ENCODE data around the gene EFR3B. TPM values are rescaled to one million over a fixed set of nuclear protein-coding genes. Genes with fewer than 3 reads are reported as not detected.
"Not testable (repeated sequence)": the region's sequence is repeated elsewhere in the genome, so short reads cannot be mapped to it uniquely, and the experiment has no call there.

Gene EFR3B
- total and polyA plus RNA-seq, 2 of the 4 experiments (the other 2 are of a cell fraction) = 0.38 to 0.90 TPM

DNA sequence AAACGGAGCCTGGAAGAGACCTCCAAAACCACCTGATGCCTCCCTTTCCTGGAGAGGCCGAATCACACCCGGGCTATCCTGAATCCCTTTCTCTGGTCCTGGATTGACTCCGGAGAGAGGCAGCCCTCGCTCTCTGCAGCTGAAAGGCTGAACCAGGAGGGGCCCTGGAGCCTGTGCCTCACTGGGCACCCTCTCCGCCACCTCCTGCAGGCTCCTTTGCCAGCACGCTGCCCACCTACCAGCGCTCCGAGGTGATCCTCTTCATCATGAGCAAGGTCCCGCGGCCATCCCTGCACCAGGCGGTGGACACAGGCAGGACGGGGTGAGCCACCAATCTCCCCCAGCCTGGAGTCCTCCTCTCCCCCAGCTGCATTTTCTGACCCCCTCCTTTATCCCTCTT is 90.8 kb downstream of the EFR3B start:
- Histone ChIP-seq H2BK15ac (ENCODE audit: low read depth, low read length) (no peak overlapping the region), H2BK5ac (ENCODE audit: low read depth, low read length, poor library complexity, severe bottlenecking) (no peak overlapping the region), H3K4me1 (ENCODE audit: control insufficient read depth, insufficient read depth, low read length) (peaks cover 1% of the 10 kb centered on the region; the same call in 1 of the 2 replicates), H4K5ac (ENCODE audit: low read depth, low read length) (no peak overlapping the region), H2AK9ac (replicated peaks; ENCODE audit: low read depth, low read length, poor library complexity) (no peak overlapping the region), H4K91ac (ENCODE audit: insufficient read depth, low read depth, low read length) (no peak overlapping the region), H3K4me3 (ENCODE audit: insufficient read depth, low read depth, low read length) (no peak overlapping the region), H3K9me1 (ENCODE audit: insufficient read depth, low read length) (no peaks in the 10 kb centered on the region), H3K23ac (ENCODE audit: low read depth, low read length) (no peak overlapping the region), H3K14ac (replicated peaks; ENCODE audit: low read depth, low read length) (no peak overlapping the region), H3K18ac (ENCODE audit: low read depth, low read length) (no peak overlapping the region), H3K79me1 (ENCODE audit: low read depth in 1 of 2, low read length in 2 of 2) (no peaks in the 10 kb centered on the region), H3K9me3 (ENCODE audit: control insufficient read depth, insufficient read depth, low read length) (no peaks in the 10 kb centered on the region), H2BK120ac (ENCODE audit: low read depth, low read length) (no peak overlapping the region), H4K20me1 (ENCODE audit: insufficient read depth, low read length) (no peaks in the 10 kb centered on the region), H2AFZ (replicated peaks; ENCODE audit: low read length, poor library complexity) (no peak overlapping the region), H3K4ac (ENCODE audit: low read depth, low read length) (no peak overlapping the region), H3K56ac (ENCODE audit: extremely low read depth, insufficient read depth, low read length) (no peak overlapping the region), H3K36me3 (ENCODE audit: control insufficient read depth, insufficient read depth, low read length) (no peaks in the 10 kb centered on the region), H4K8ac (ENCODE audit: low read depth in 2 of 2, low read length in 2 of 2) (no peak overlapping the region), H3K27me3 (ENCODE audit: control insufficient read depth, insufficient read depth, low read length) (peaks cover 6% of the 10 kb centered on the region), H3K9ac (ENCODE audit: low read depth, low read length) (no peak overlapping the region), H2AK5ac (ENCODE audit: low read depth, low read length) (no peak overlapping the region), H2BK20ac (ENCODE audit: low read depth, low read length) (no peak overlapping the region), H3K27ac (ENCODE audit: insufficient read depth, low read length) (no peak overlapping the region), H3K4me2 (ENCODE audit: low read depth, low read length) (no peak overlapping the region)
- dilution Hi-C loops (cut with HindIII; ENCODE audit: low sequenced_read_pairs, unreplicated experiment) = no loop called here
- DNase-seq (no peak), ATAC-seq (ENCODE audit: low read depth) (no peak)
- in situ Hi-C loops (cut with MboI; ENCODE audit: low sequenced_read_pairs) = loop anchor here (5.0 to 25.0 kb wide), 3 partner anchors 150 to 720 kb away; no protein-coding TSS in a partner anchor
- intact Hi-C loops (cut with micrococcal nuclease) = no loop called here
- no TSS peak for BruUV-seq (replicated peaks)
- 100% methylated on average over 10 of the region's 13 CpGs; no CpG with 5 or more reads in 1 of the 2 experiments for WGBS, 2 experiments (ENCODE audit: extremely low coverage in 2 of 2, insufficient read length in 1 of 2)
- POLR2A ChIA-PET (ENCODE audit: unreplicated experiment) = no interaction called here
- TF ChIP-seq NFE2L2 (IDR thresholded peaks at IDR 0.05; ENCODE audit: low read depth, low read length) (no peak), CHD1 (IDR thresholded peaks at IDR 0.05; ENCODE audit: low read depth, low read length) (no peak), CEBPB (IDR thresholded peaks at IDR 0.05; ENCODE audit: low read depth, low read length) (no peak), SMC3 (IDR thresholded peaks at IDR 0.05; ENCODE audit: low read depth, low read length) (no peak), USF2 (IDR thresholded peaks at IDR 0.05; ENCODE audit: low read depth, low read length) (no peak), RFX5 (IDR thresholded peaks at IDR 0.05; ENCODE audit: low read depth, low read length) (no peak), MXI1 (IDR thresholded peaks at IDR 0.05; ENCODE audit: borderline replicate concordance, low read depth, low read length) (no peak), POLR2A (IDR thresholded peaks at IDR 0.05; ENCODE audit: low read depth, low read length) (no peak), MAZ (IDR thresholded peaks at IDR 0.05; ENCODE audit: borderline replicate concordance, low read depth, low read length) (no peak)
- CTCF ChIA-PET = interaction anchor here (0.9 kb wide), 1 partner anchor 157 kb away, joined by 3 read pairs; no protein-coding TSS in a partner anchor

- H3K9me1 ChIP-seq (ENCODE audit: insufficient read depth, low read length); H2BK5ac ChIP-seq (ENCODE audit: low read depth, low read length, poor library complexity, severe bottlenecking); BruUV-seq (replicated peaks); ATAC-seq (ENCODE audit: low read depth); H3K9ac ChIP-seq (ENCODE audit: low read depth, low read length); H2AK5ac ChIP-seq (ENCODE audit: low read depth, low read length); H4K20me1 ChIP-seq (ENCODE audit: insufficient read depth, low read length); intact Hi-C loops (cut with micrococcal nuclease); H4K8ac ChIP-seq (ENCODE audit: low read depth in 2 of 2, low read length in 2 of 2); H3K18ac ChIP-seq (ENCODE audit: low read depth, low read length); H3K9me3 ChIP-seq (ENCODE audit: control insufficient read depth, insufficient read depth, low read length); CTCF ChIA-PET; H3K56ac ChIP-seq (ENCODE audit: extremely low read depth, insufficient read depth, low read length); H2BK120ac ChIP-seq (ENCODE audit: low read depth, low read length); H3K4me2 ChIP-seq (ENCODE audit: low read depth, low read length); H3K4me3 ChIP-seq (ENCODE audit: insufficient read depth, low read depth, low read length); H4K5ac ChIP-seq (ENCODE audit: low read depth, low read length); H3K36me3 ChIP-seq (ENCODE audit: control insufficient read depth, insufficient read depth, low read length); H2AK9ac ChIP-seq (replicated peaks; ENCODE audit: low read depth, low read length, poor library complexity); dilution Hi-C loops (cut with HindIII; ENCODE audit: low sequenced_read_pairs, unreplicated experiment); H3K23ac ChIP-seq (ENCODE audit: low read depth, low read length); H4K91ac ChIP-seq (ENCODE audit: insufficient read depth, low read depth, low read length); H2BK15ac ChIP-seq (ENCODE audit: low read depth, low read length); H3K27me3 ChIP-seq (ENCODE audit: control insufficient read depth, insufficient read depth, low read length); H3K14ac ChIP-seq (replicated peaks; ENCODE audit: low read depth, low read length); DNase-seq; H2AFZ ChIP-seq (replicated peaks; ENCODE audit: low read length, poor library complexity); H3K79me1 ChIP-seq (ENCODE audit: low read depth in 1 of 2, low read length in 2 of 2); H2BK20ac ChIP-seq (ENCODE audit: low read depth, low read length); H3K4ac ChIP-seq (ENCODE audit: low read depth, low read length); H3K27ac ChIP-seq (ENCODE audit: insufficient read depth, low read length); POLR2A ChIA-PET (ENCODE audit: unreplicated experiment); H3K4me1 ChIP-seq (ENCODE audit: control insufficient read depth, insufficient read depth, low read length): not testable (repeated sequence)
- in situ Hi-C loops (cut with MboI; ENCODE audit: low sequenced_read_pairs) = loop anchor here (25.0 kb wide), 1 partner anchor 728 kb away; no protein-coding TSS in a partner anchor
- no CpG with 5 or more reads among the region's 4 CpGs for WGBS, 2 experiments (ENCODE audit: extremely low coverage in 2 of 2, insufficient read length in 1 of 2)
These were observed 98.7 kb downstream of the EFR3B start for GRCh38 chr2:25140535-25140934.

Data from IMR-90 (cell line).